Neural cell (in vitro differentiated cells): ENCODE measurements around the gene CABLES1. TPM values are rescaled to one million over a fixed set of nuclear protein-coding genes. Genes with fewer than 3 reads are reported as not detected.

ENCODE experiments used
- H2AFZ ChIP-seq: fragments of 200-600, 300-800 bp; sonication (generic), shearing (Covaris generic); 2 replicates; pipeline ENCODE4 v1.6.0; 2014; ENCODE audit warnings: low read depth, mild to moderate bottlenecking, antibody characterized with exemption, low read length, moderate library complexity
- H3F3A ChIP-seq: fragments of 200-600 bp; shearing (Covaris generic); 2 replicates; pipeline ENCODE4 v1.6.1; 2016; ENCODE audit warnings: mild to moderate bottlenecking, moderate library complexity, mixed read lengths, antibody characterized with exemption, low read length; ENCODE audit not compliant: insufficient read depth, poor library complexity, severe bottlenecking
- H3K27ac ChIP-seq: fragments of 200-600, 300-800 bp; sonication (generic), shearing (Covaris generic); 2 replicates; pipeline ENCODE4 v1.5.1; 2014; ENCODE audit warnings: mild to moderate bottlenecking, low read length, moderate library complexity
- H3K27me3 ChIP-seq: fragments of 300-800, 200-600 bp; sonication (generic), shearing (Covaris generic); 2 replicates; pipeline ENCODE4 v1.6.0; 2014; ENCODE audit warnings: mild to moderate bottlenecking, low read depth, low read length, moderate library complexity; ENCODE audit not compliant: insufficient read depth
- H3K36me3 ChIP-seq: fragments of 300-800, 200-600 bp; sonication (generic), shearing (Covaris generic); 2 replicates; pipeline ENCODE4 v1.5.1; 2014; ENCODE audit warnings: mild to moderate bottlenecking, antibody characterized with exemption, low read length, moderate library complexity; ENCODE audit not compliant: insufficient read depth
- H3K4me2 ChIP-seq: fragments of 300-800, 200-600 bp; sonication (generic), shearing (Covaris generic); 2 replicates; pipeline ENCODE4 v1.6.0; 2014; ENCODE audit warnings: mild to moderate bottlenecking, low read length
- H3K4me3 ChIP-seq: fragments of 300-800, 200-600 bp; sonication (generic), shearing (Covaris generic); 2 replicates; pipeline ENCODE4 v1.5.1; 2014; ENCODE audit warnings: mild to moderate bottlenecking, low read length, moderate library complexity
- H3K79me2 ChIP-seq: fragments of 200-600 bp; shearing (Covaris generic); replicated peaks from 2 replicates; pipeline ENCODE4 v1.6.0; 2014; ENCODE audit warnings: mild to moderate bottlenecking, low read length, moderate library complexity; ENCODE audit not compliant: insufficient read depth
- H3K9ac ChIP-seq: fragments of 300-800, 200-600 bp; sonication (generic), shearing (Covaris generic); 2 replicates; pipeline ENCODE4 v1.6.1; 2016; ENCODE audit warnings: mild to moderate bottlenecking, low read length, mixed read lengths
- H3K9me2 ChIP-seq: fragments of 200-600 bp; shearing (Covaris generic); 2 replicates; pipeline ENCODE4 v1.6.1; 2016; ENCODE audit warnings: mild to moderate bottlenecking, low read length, mixed read lengths; ENCODE audit not compliant: insufficient read depth
- H3K9me3 ChIP-seq: fragments of 200-600, 300-800 bp; sonication (generic), shearing (Covaris generic); 2 replicates; pipeline ENCODE4 v1.6.1; 2016; ENCODE audit warnings: mild to moderate bottlenecking, mixed run types, low read length, moderate library complexity, mixed read lengths
- H4K20me1 ChIP-seq: fragments of 200-600 bp; shearing (Covaris generic); 2 replicates; pipeline ENCODE4 v1.6.1; 2016; ENCODE audit warnings: mild to moderate bottlenecking, mixed run types; ENCODE audit not compliant: insufficient read depth
- EP300 ChIP-seq: fragments of 450-650 bp; conservative IDR thresholded peaks from 2 replicates; pipeline ENCODE4 v1.6.1; 2014; ENCODE audit warnings: antibody characterized with exemption, mild to moderate bottlenecking, moderate library complexity; ENCODE audit not compliant: poor library complexity, severe bottlenecking
- EZH2 ChIP-seq: fragments of 200-600, 300-800 bp; shearing (Covaris generic), sonication (generic); IDR thresholded peaks from 2 replicates; pipeline ENCODE4 v1.6.1; 2014; ENCODE audit warnings: antibody characterized with exemption, low read length, borderline replicate concordance, mild to moderate bottlenecking; ENCODE audit not compliant: insufficient read depth, poor library complexity, severe bottlenecking
- MXI1 ChIP-seq: fragments of 450-650 bp; conservative IDR thresholded peaks from 2 replicates; pipeline ENCODE4 v1.6.1; 2014; ENCODE audit warnings: antibody characterized with exemption, mild to moderate bottlenecking; ENCODE audit not compliant: poor library complexity, severe bottlenecking
- POLR2AphosphoS5 ChIP-seq: IDR thresholded peaks from 2 replicates; pipeline ENCODE4 v1.6.1; 2012
- RAD21 ChIP-seq: fragments of 450-650 bp; conservative IDR thresholded peaks from 2 replicates; pipeline ENCODE4 v1.6.1; 2014; ENCODE audit warnings: antibody characterized with exemption, mild to moderate bottlenecking, moderate library complexity
- SMC3 ChIP-seq: fragments of 450-650 bp; conservative IDR thresholded peaks from 2 replicates; pipeline ENCODE4 v1.6.1; 2014; ENCODE audit warnings: antibody characterized with exemption, mild to moderate bottlenecking, moderate library complexity; ENCODE audit not compliant: poor library complexity
- TAF1 ChIP-seq: IDR thresholded peaks from 2 replicates; pipeline ENCODE4 v1.6.1; 2012; ENCODE audit warnings: low read depth
- polyA plus RNA-seq: library from polyadenylated mRNA; depleted of rRNA; stranded (reverse); fragments of >200 nt; gene quantifications from 2 replicates; pipeline ENCODE4 v1.2.3, GENCODE V29; 2014
- TF ChIP-seq, protein P1 (sequence below): IDR thresholded peaks from 2 replicates; pipeline ENCODE4 v1.6.1; 2012; ENCODE audit warnings: borderline replicate concordance
- TF ChIP-seq, protein P2 (sequence below): fragments of 450-650 bp; IDR thresholded peaks from 2 replicates; pipeline ENCODE4 v1.5.1; 2014; ENCODE audit warnings: antibody characterized with exemption, mild to moderate bottlenecking, moderate library complexity; ENCODE audit not compliant: poor library complexity, severe bottlenecking

Gene CABLES1
- polyA plus RNA-seq, 1 donor from 2014 or later: 1.4 TPM

DNA sequence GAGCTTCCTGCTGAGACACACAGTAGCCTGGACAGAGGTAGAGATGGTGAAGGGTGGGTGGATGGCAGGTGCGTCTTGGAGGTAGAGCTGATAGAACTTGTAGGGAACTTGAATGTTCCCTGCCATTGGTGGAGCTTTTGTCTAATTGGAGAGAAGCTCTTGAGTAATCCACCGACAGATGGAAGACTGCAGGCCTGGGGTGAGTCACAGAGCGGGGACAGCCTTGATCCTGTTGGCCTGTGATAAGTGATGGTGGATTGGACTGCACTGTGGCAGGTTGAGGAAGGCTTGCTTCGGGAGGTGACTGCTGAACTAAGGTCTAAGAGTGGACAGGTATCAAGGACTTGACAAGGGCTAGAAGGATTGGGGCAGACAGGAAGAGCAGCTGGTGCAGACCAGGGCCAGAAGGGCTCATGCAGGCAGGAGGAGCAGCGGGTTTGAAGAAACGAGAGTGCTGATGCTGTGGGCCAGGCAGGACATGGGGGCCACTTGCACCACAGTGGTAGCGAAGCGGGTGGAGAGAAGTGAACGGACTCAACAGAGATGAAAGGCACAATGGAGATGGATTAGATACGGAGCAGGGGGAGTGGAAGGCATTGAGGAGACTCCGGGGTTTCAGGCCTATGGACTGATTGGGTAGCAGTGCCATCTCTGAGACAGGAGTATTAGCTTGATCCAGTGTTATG, 16.3 kb downstream of the CABLES1 start:
- Histone ChIP-seq H3K27me3 (no peaks in the 10 kb centered on the region), H3K27ac (no peak overlapping the region), H4K20me1 (no peaks in the 10 kb centered on the region), H3K4me3 (no peak overlapping the region), H3K4me2 (no peak overlapping the region), H2AFZ (no peak overlapping the region), H3K9ac (no peak overlapping the region), H3K9me2 (no peaks in the 10 kb centered on the region), H3F3A (no peaks in the 10 kb centered on the region), H3K9me3 (no peaks in the 10 kb centered on the region), H3K79me2 (no peaks in the 10 kb centered on the region), H3K36me3 (no peaks in the 10 kb centered on the region)
- TF ChIP-seq EZH2: no peak
- TF ChIP-seq EP300: no peak
- no peak for TF ChIP-seq TAF1
- no peak for TF ChIP-seq MXI1
- TF ChIP-seq, protein P1, sequence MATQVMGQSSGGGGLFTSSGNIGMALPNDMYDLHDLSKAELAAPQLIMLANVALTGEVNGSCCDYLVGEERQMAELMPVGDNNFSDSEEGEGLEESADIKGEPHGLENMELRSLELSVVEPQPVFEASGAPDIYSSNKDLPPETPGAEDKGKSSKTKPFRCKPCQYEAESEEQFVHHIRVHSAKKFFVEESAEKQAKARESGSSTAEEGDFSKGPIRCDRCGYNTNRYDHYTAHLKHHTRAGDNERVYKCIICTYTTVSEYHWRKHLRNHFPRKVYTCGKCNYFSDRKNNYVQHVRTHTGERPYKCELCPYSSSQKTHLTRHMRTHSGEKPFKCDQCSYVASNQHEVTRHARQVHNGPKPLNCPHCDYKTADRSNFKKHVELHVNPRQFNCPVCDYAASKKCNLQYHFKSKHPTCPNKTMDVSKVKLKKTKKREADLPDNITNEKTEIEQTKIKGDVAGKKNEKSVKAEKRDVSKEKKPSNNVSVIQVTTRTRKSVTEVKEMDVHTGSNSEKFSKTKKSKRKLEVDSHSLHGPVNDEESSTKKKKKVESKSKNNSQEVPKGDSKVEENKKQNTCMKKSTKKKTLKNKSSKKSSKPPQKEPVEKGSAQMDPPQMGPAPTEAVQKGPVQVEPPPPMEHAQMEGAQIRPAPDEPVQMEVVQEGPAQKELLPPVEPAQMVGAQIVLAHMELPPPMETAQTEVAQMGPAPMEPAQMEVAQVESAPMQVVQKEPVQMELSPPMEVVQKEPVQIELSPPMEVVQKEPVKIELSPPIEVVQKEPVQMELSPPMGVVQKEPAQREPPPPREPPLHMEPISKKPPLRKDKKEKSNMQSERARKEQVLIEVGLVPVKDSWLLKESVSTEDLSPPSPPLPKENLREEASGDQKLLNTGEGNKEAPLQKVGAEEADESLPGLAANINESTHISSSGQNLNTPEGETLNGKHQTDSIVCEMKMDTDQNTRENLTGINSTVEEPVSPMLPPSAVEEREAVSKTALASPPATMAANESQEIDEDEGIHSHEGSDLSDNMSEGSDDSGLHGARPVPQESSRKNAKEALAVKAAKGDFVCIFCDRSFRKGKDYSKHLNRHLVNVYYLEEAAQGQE: no peak
- TF ChIP-seq RAD21: no peak
- TF ChIP-seq, protein P2, sequence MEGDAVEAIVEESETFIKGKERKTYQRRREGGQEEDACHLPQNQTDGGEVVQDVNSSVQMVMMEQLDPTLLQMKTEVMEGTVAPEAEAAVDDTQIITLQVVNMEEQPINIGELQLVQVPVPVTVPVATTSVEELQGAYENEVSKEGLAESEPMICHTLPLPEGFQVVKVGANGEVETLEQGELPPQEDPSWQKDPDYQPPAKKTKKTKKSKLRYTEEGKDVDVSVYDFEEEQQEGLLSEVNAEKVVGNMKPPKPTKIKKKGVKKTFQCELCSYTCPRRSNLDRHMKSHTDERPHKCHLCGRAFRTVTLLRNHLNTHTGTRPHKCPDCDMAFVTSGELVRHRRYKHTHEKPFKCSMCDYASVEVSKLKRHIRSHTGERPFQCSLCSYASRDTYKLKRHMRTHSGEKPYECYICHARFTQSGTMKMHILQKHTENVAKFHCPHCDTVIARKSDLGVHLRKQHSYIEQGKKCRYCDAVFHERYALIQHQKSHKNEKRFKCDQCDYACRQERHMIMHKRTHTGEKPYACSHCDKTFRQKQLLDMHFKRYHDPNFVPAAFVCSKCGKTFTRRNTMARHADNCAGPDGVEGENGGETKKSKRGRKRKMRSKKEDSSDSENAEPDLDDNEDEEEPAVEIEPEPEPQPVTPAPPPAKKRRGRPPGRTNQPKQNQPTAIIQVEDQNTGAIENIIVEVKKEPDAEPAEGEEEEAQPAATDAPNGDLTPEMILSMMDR: no peak
- TF ChIP-seq SMC3: no peak
- TF ChIP-seq POLR2AphosphoS5: no peak

DNA sequence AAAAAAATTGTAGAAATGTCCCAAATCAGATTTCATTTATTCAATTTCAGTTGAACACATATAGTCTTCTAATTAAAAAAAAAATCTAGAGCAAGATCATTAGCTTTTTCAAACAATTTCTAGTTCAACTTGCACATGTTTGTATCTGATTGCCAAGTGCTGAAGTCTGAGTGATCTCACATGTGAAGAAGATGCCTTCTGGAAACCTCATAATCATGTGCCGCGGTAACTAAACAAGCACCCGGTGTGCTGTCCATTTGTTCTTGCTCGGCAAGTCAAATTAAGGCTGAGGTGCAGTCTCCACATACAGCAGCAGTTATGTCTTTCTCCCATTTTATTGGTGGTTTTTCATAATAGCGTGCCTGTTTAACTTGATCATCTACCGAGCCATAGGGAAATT, 18.7 kb downstream of the CABLES1 start:
- H3K79me2 ChIP-seq: no peaks in the 10 kb centered on the region
- H3K9me3 ChIP-seq: no peaks in the 10 kb centered on the region
- H4K20me1 ChIP-seq: no peaks in the 10 kb centered on the region
- no peak overlapping the region for H3K4me3 ChIP-seq
- H3K27me3 ChIP-seq: no peaks in the 10 kb centered on the region
- no peaks in the 10 kb centered on the region for H3K9me2 ChIP-seq
- H3K9ac ChIP-seq: no peak overlapping the region
- H3F3A ChIP-seq: no peaks in the 10 kb centered on the region
- no peak overlapping the region for H3K4me2 ChIP-seq
- H3K36me3 ChIP-seq: no peaks in the 10 kb centered on the region
- H2AFZ ChIP-seq: no peak overlapping the region
- no peak overlapping the region for H3K27ac ChIP-seq
- TF ChIP-seq, protein P2: no peak
- TF ChIP-seq TAF1 (no peak), EZH2 (no peak), MXI1 (no peak), RAD21 (no peak), EP300 (no peak), POLR2AphosphoS5 (no peak), SMC3 (no peak)
- TF ChIP-seq, protein P1: no peak
